HepG2 (cell line): Measurements from ENCODE around the gene CCN2.
"Not testable (repeated sequence)": the region's sequence is repeated elsewhere in the genome, so short reads cannot be mapped to it uniquely, and the experiment has no call there.

Experiments used
- ADNP ChIP-seq: sonication (generic); formaldehyde crosslinking; IDR thresholded peaks from 2 replicates; pipeline ENCODE4 v1.4.0; 2020; ENCODE audit warnings: missing genetic modification reagents
- CTCF ChIP-seq: sonication (generic); formaldehyde crosslinking; IDR thresholded peaks from 2 replicates; pipeline ENCODE4 v1.5.0; 2020; ENCODE audit warnings: mild to moderate bottlenecking, missing genetic modification reagents, moderate library complexity
- EZH2 ChIP-seq: conservative IDR thresholded peaks from 2 replicates; pipeline ENCODE4 v1.6.1; 2012; ENCODE audit warnings: mild to moderate bottlenecking, low read depth, low read length, moderate library complexity
- MZF1 ChIP-seq: sonication (generic); formaldehyde crosslinking; IDR thresholded peaks from 2 replicates; pipeline ENCODE4 v1.8.1; 2023; ENCODE audit warnings: mild to moderate bottlenecking, missing genetic modification reagents, borderline replicate concordance
- NR2C2 ChIP-seq: sonication (generic); formaldehyde crosslinking; IDR thresholded peaks from 2 replicates; pipeline ENCODE4 v1.4.0; 2020; ENCODE audit warnings: missing genetic modification reagents, mild to moderate bottlenecking, moderate library complexity, borderline replicate concordance
- POLR2A ChIP-seq, 2 experiments: IDR thresholded peaks; 2 replicates each; pipeline ENCODE4 v1.6.1; 2011; ENCODE audit warnings: low read depth in 2 of 2, low read length in 2 of 2, mild to moderate bottlenecking in 1 of 2, moderate library complexity in 1 of 2; ENCODE audit not compliant: insufficient read depth in 1 of 2
- YY1 ChIP-seq: IDR thresholded peaks from 2 replicates; pipeline ENCODE4 v1.6.1; 2011; ENCODE audit warnings: low read length, low read depth, moderate library complexity, mild to moderate bottlenecking; ENCODE audit not compliant: insufficient read depth, insufficient replicate concordance
- ZNF225 ChIP-seq: sonication (generic); formaldehyde crosslinking; IDR thresholded peaks from 2 replicates; pipeline ENCODE4 v1.4.0; 2020; ENCODE audit warnings: mild to moderate bottlenecking, missing genetic modification reagents
- ZNF282 ChIP-seq: fragments of 450-650 bp; IDR thresholded peaks from 2 replicates; pipeline ENCODE4 v1.6.1; 2018; ENCODE audit not compliant: partially characterized antibody
- ZNF335 ChIP-seq: sonication (generic); formaldehyde crosslinking; IDR thresholded peaks from 2 replicates; pipeline ENCODE4 v1.4.0; 2020; ENCODE audit warnings: missing genetic modification reagents
- TF ChIP-seq, protein P1 (sequence below): sonication (generic); formaldehyde crosslinking; IDR thresholded peaks from 2 replicates; pipeline ENCODE4; 2020; ENCODE audit warnings: missing genetic modification reagents, mild to moderate bottlenecking, borderline replicate concordance

GRCh38 chr6:131916091-131916796, 34.9 kb downstream of the CCN2 start:
- TF ChIP-seq ZNF335; POLR2A (IDR thresholded peaks at IDR 0.05; ENCODE audit: insufficient read depth in 1 of 2, low read depth in 2 of 2, low read length in 2 of 2); EZH2; ZNF225; CTCF (CRISPR knock-in tag); NR2C2 (CRISPR knock-in tag); ADNP; YY1; MZF1; ZNF282: not testable (repeated sequence)
- TF ChIP-seq, protein P1, sequence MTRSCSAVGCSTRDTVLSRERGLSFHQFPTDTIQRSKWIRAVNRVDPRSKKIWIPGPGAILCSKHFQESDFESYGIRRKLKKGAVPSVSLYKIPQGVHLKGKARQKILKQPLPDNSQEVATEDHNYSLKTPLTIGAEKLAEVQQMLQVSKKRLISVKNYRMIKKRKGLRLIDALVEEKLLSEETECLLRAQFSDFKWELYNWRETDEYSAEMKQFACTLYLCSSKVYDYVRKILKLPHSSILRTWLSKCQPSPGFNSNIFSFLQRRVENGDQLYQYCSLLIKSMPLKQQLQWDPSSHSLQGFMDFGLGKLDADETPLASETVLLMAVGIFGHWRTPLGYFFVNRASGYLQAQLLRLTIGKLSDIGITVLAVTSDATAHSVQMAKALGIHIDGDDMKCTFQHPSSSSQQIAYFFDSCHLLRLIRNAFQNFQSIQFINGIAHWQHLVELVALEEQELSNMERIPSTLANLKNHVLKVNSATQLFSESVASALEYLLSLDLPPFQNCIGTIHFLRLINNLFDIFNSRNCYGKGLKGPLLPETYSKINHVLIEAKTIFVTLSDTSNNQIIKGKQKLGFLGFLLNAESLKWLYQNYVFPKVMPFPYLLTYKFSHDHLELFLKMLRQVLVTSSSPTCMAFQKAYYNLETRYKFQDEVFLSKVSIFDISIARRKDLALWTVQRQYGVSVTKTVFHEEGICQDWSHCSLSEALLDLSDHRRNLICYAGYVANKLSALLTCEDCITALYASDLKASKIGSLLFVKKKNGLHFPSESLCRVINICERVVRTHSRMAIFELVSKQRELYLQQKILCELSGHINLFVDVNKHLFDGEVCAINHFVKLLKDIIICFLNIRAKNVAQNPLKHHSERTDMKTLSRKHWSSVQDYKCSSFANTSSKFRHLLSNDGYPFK (CRISPR knock-in tag) = not testable (repeated sequence)
